Fibroblast of lung (primary cell): ENCODE results near the gene SRC. TPM values are rescaled to one million over a fixed set of nuclear protein-coding genes. Genes with fewer than 3 reads are reported as not detected.
A peak's percentile ranks its signal among the peaks of the same experiment; 100 is the strongest.

Experiments
- DNase-seq, 2 donors: peaks; one replicate each; pipeline versions ENCODE4 v3.0.0 to v3.0.0-alpha.2; 2010; ENCODE audit warnings: low read depth in 2 of 2
- H2AFZ ChIP-seq: 2 replicates; pipeline ENCODE4 v1.5.1; 2012; ENCODE audit warnings: low read length, control low read depth, inconsistent platforms
- H3K27ac ChIP-seq: 2 replicates; pipeline ENCODE4 v1.5.1; 2011; ENCODE audit warnings: low read length, control low read depth; ENCODE audit not compliant: insufficient read depth
- H3K27me3 ChIP-seq: 2 replicates; pipeline ENCODE4 v1.5.1; 2011; ENCODE audit warnings: mild to moderate bottlenecking, low read length; ENCODE audit not compliant: control insufficient read depth, insufficient read depth
- H3K36me3 ChIP-seq: 2 replicates; pipeline ENCODE4 v1.5.1; 2011; ENCODE audit warnings: low read length; ENCODE audit not compliant: control insufficient read depth, insufficient read depth
- H3K4me1 ChIP-seq: 2 replicates; pipeline ENCODE4 v1.5.1; 2011; ENCODE audit warnings: low read length; ENCODE audit not compliant: control insufficient read depth, insufficient read depth; ENCODE audit errors: extremely low read depth
- H3K4me2 ChIP-seq: 2 replicates; pipeline ENCODE4 v1.5.1; 2011; ENCODE audit warnings: low read length, control low read depth; ENCODE audit not compliant: insufficient read depth; ENCODE audit errors: extremely low read depth
- H3K4me3 ChIP-seq, 4 experiments: fragments of 200-600 bp in 1 of 4; sonication (generic) in 1 of 4; replicated peaks in 1 of 4; 2 replicates each; pipeline ENCODE4 v1.5.1; 2011 to 2016; ENCODE audit warnings: low read length in 4 of 4, low read depth in 3 of 4, mild to moderate bottlenecking in 3 of 4, control low read depth in 2 of 4, inconsistent platforms in 1 of 4, mixed read lengths in 1 of 4; ENCODE audit not compliant: insufficient read depth in 1 of 4; ENCODE audit errors: control extremely low read depth in 1 of 4
- H3K79me2 ChIP-seq: 2 replicates; pipeline ENCODE4 v1.5.1; 2012; ENCODE audit warnings: mild to moderate bottlenecking, low read length, inconsistent platforms; ENCODE audit not compliant: control insufficient read depth, insufficient read depth
- H3K9ac ChIP-seq: 2 replicates; pipeline ENCODE4 v1.5.1; 2011; ENCODE audit warnings: mild to moderate bottlenecking, low read length, control low read depth; ENCODE audit not compliant: insufficient read depth
- H3K9me3 ChIP-seq: 2 replicates; pipeline ENCODE4 v1.5.1; 2012; ENCODE audit warnings: low read depth, low read length; ENCODE audit not compliant: control insufficient read depth, insufficient read depth
- H4K20me1 ChIP-seq: 2 replicates; pipeline ENCODE4 v1.5.1; 2011; ENCODE audit warnings: low read length; ENCODE audit not compliant: control insufficient read depth, insufficient read depth; ENCODE audit errors: extremely low read depth
- EZH2 ChIP-seq: IDR thresholded peaks from 2 replicates; pipeline ENCODE4 v1.5.1; 2012; ENCODE audit warnings: low read length, control low read depth, mild to moderate bottlenecking; ENCODE audit errors: missing control alignments
- polyA plus RNA-seq, 2 donors: library from polyadenylated mRNA; depleted of rRNA in 1 of 2; stranded (reverse) in 1 of 2; unstranded in 1 of 2; fragments of >200 nt; gene quantifications; 2 replicates each; pipeline ENCODE4 v1.2.1, GENCODE V29; 2011 to 2012; ENCODE audit warnings: missing spikeins in 1 of 2
- total RNA-seq: library from RNA; depleted of rRNA; stranded (reverse); fragments of >200 nt; gene quantifications from 2 replicates; pipeline ENCODE4 v1.2.1, GENCODE V29; 2014
- TF ChIP-seq, protein P1 (sequence below), 2 donors: IDR thresholded peaks in 1 of 2; conservative IDR thresholded peaks in 1 of 2; 1 replicate in 1 of 2; 2 replicates in 1 of 2; pipeline ENCODE4 v1.5.1; 2011 to 2012; ENCODE audit warnings: low read length in 2 of 2, control low read depth in 1 of 2, inconsistent platforms in 1 of 2, low read depth in 1 of 2, mild to moderate bottlenecking in 1 of 2

The SRC gene
- total and polyA plus RNA-seq, 2 donors (not counting 1 experiment from before 2014, with no cell fraction given) = 17.8 to 20.3 TPM

DNA sequence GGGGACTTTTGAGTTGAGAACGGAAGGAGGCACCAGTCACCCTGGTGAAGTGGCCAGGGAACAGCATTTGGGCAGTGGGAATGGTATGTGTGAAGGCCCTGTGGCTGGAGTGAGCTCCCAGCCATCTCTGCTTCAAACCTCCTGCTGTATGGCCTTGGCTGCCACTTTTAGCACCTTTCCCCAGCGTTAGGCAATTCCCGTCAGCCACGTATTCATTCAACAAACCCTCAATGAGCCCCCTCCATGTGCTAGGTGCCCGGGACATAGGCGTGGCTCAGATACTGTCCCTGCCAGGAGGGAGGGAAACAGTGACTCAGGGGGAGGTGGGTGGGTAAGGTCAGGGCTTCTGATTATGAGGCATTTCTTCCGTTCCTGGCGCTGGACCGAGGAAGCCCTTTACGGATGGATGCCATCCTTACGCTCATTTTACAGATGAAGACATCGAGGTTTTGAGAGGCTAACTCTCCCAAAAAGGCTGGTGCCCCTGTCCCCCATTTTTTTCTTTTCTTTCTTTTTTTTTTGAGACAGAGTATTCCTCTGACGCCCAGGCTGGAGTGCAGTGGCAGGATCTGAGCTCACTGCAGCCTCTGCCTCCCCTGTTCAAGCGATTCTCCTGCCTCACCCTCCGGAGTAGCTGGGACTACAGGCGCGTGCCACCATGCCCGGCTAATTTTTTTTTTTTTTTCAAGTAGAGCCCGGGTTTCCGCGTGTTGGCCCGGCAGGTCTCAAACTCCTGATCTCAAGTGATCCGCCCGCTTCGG, 37.5 kb downstream of the SRC start:
- Histone ChIP-seq H3K79me2 (no peaks in the 10 kb centered on the region), H3K4me1 (peaks cover 6% of the 10 kb centered on the region), H2AFZ (no peak overlapping the region), H4K20me1 (no peaks in the 10 kb centered on the region), H3K4me3 (no peak overlapping the region), H3K36me3 (peaks cover 16% of the 10 kb centered on the region), H3K27me3 (no peaks in the 10 kb centered on the region), H3K27ac (no peak overlapping the region), H3K9ac (no peak overlapping the region), H3K9me3 (no peaks in the 10 kb centered on the region), H3K4me2 (no peak overlapping the region)
- TF ChIP-seq EZH2 = no peak
- TF ChIP-seq, protein P1, sequence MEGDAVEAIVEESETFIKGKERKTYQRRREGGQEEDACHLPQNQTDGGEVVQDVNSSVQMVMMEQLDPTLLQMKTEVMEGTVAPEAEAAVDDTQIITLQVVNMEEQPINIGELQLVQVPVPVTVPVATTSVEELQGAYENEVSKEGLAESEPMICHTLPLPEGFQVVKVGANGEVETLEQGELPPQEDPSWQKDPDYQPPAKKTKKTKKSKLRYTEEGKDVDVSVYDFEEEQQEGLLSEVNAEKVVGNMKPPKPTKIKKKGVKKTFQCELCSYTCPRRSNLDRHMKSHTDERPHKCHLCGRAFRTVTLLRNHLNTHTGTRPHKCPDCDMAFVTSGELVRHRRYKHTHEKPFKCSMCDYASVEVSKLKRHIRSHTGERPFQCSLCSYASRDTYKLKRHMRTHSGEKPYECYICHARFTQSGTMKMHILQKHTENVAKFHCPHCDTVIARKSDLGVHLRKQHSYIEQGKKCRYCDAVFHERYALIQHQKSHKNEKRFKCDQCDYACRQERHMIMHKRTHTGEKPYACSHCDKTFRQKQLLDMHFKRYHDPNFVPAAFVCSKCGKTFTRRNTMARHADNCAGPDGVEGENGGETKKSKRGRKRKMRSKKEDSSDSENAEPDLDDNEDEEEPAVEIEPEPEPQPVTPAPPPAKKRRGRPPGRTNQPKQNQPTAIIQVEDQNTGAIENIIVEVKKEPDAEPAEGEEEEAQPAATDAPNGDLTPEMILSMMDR (conservative IDR thresholded peaks at IDR 0.05 in 1 of 2, IDR thresholded peaks at IDR 0.05 in 1 of 2; ENCODE audit: low read depth in 1 of 2, low read length in 2 of 2) = no peak
- DNase-seq = peak; percentile 24 to 72

DNA sequence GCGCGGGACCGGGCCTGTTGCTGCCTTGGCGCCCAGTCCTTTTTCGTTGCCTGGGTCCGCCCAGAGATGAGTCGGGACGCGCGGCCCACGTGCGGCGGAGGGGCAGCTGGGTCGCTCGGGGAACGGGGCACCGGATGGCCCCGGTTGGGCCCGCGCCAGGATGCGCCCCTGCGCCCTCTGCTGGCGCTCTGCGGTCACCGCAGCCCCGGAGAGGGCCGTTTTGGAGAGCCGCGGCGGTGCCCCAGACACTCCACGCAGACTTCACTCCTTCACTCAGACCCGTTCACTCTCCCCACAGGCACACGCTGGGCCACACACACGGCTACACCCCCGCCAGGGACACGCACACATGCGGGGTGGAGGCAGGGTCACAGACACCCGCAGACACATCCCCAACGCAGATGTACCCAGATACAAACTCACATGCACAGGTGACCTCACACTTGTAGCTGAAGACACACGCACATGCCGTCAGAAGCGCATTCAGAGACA, 38.8 kb downstream of the SRC start:
- Histone ChIP-seq H3K36me3 (peaks cover 18% of the 10 kb centered on the region), H3K9me3 (no peaks in the 10 kb centered on the region), H3K4me2 (peak overlapping the region; percentile 48), H3K27ac (peak overlapping the region; percentile 51), H3K9ac (peak overlapping the region; percentile 46), H3K79me2 (no peaks in the 10 kb centered on the region), H2AFZ (no peak overlapping the region), H4K20me1 (no peaks in the 10 kb centered on the region), H3K4me3 (peak overlapping the region in 1 of 4 experiments; percentile 40), H3K4me1 (peaks cover 2% of the 10 kb centered on the region), H3K27me3 (no peaks in the 10 kb centered on the region)
- TF ChIP-seq, protein P1 (conservative IDR thresholded peaks at IDR 0.05 in 1 of 2, IDR thresholded peaks at IDR 0.05 in 1 of 2; ENCODE audit: low read depth in 1 of 2, low read length in 2 of 2) = peak; percentile 73 to 80
- no peak for TF ChIP-seq EZH2
- peak; percentile 43 to 49 for DNase-seq

DNA sequence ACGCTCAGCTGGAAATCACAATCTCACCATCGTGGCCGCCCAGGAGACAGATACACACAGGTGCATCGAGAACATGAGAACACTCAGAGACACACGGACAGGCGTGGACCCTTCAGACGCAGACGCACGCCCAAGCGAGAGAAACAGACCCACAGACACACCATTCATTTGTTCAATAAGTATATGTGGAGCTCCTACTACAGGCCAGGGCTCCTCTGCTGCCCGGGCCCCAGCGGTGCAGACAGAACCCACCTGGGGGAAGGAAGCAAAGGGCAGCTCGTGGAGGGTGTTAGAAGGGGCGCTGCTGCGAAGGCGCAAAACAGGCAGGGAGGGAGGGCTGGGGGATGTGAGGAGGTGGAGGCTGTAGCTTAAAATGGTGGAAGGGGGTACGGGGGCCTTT, 39.2 kb downstream of the SRC start:
- no peaks in the 10 kb centered on the region for H4K20me1 ChIP-seq
- no peaks in the 10 kb centered on the region for H3K9me3 ChIP-seq
- H3K4me1 ChIP-seq = peaks cover 2% of the 10 kb centered on the region
- H3K36me3 ChIP-seq = peaks cover 18% of the 10 kb centered on the region
- H3K4me2 ChIP-seq = no peak overlapping the region
- no peak overlapping the region for H2AFZ ChIP-seq
- H3K4me3 ChIP-seq = no peak overlapping the region
- no peak for DNase-seq
- no peaks in the 10 kb centered on the region for H3K27me3 ChIP-seq
- no peaks in the 10 kb centered on the region for H3K79me2 ChIP-seq
- TF ChIP-seq, protein P1 (conservative IDR thresholded peaks at IDR 0.05 in 1 of 2, IDR thresholded peaks at IDR 0.05 in 1 of 2; ENCODE audit: low read depth in 1 of 2, low read length in 2 of 2) = no peak
- no peak for TF ChIP-seq EZH2
- H3K27ac ChIP-seq = no peak overlapping the region
- H3K9ac ChIP-seq = no peak overlapping the region
